Activated T-cell treated with anti-CD3 and anti-CD28 coated beads, Interleukin-2, amount 50 U/mL, for 4 hours (primary cell): ENCODE data around the gene KPNB1. TPM values are rescaled to one million over a fixed set of nuclear protein-coding genes. Genes with fewer than 3 reads are reported as not detected.
A peak's percentile ranks its signal among the peaks of the same experiment; 100 is the strongest.

Experiments used
- ATAC-seq, 2 donors: fragments of 200-7000 bp; cut with Tn5 transposase; one replicate each; pipeline ENCODE4 v1.10.0; 2021
- DNase-seq: peaks from one replicate; pipeline ENCODE4 v3.0.0-alpha.2; 2020
- H3K27me3 Mint-ChIP-seq: one replicate; pipeline ENCODE4 v1.8.0; 2021; ENCODE audit warnings: low read depth, mixed read lengths
- H3K36me3 Mint-ChIP-seq: one replicate; pipeline ENCODE4 v1.8.0; 2022; ENCODE audit warnings: mixed read lengths; ENCODE audit not compliant: insufficient read depth
- H3K4me1 Mint-ChIP-seq: one replicate; pipeline ENCODE4 v1.8.0; 2021; ENCODE audit warnings: low read depth, mixed read lengths
- H3K4me3 Mint-ChIP-seq: one replicate; pipeline ENCODE4 v1.8.0; 2021; ENCODE audit warnings: mild to moderate bottlenecking, moderate library complexity, mixed read lengths
- H3K9me3 Mint-ChIP-seq: one replicate; pipeline ENCODE4 v1.8.0; 2021; ENCODE audit warnings: mixed read lengths
- total RNA-seq, 3 donors: library from RNA; stranded (reverse); gene quantifications; one replicate each; pipeline ENCODE4 v1.2.1, GENCODE V29; 2021

Gene KPNB1
- total RNA-seq, 3 donors from 2014 or later, result 916 to 992 (median 944) TPM

DNA sequence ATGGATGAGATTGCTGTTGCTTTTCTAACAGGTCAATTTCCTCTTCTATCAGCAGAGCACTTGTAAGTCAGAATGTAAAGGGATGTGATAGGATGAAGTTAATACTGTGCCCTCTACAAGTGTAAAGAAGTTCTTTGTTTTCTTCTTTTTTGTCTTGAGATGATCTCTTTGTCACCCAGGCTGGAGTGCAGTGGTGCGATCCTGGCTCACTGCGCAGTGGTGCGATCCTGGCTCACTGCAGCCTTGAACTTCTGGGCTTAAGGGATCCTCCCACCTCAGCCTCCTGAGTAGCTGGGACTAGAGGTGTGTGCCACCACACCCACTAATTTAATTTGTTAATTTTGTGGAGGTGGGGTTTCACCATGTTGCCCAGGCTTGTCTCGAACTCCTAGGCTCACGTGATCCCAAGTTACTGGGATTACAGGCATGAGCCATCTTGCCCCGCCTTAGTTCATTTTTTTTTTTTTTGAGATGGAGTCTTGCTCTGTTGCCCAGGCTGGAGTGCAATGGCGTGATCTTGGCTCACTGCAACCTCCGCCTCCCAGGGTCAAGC lies 21.6 kb upstream of the KPNB1 start:
- ATAC-seq, result no peak
- H3K27me3 Mint-ChIP-seq, result no peaks in the 10 kb centered on the region
- peaks cover 17% of the 10 kb centered on the region for H3K36me3 Mint-ChIP-seq
- no peak overlapping the region for H3K4me3 Mint-ChIP-seq
- H3K4me1 Mint-ChIP-seq, result no peaks in the 10 kb centered on the region
- H3K9me3 Mint-ChIP-seq, result no peaks in the 10 kb centered on the region
- DNase-seq, result no peak

DNA sequence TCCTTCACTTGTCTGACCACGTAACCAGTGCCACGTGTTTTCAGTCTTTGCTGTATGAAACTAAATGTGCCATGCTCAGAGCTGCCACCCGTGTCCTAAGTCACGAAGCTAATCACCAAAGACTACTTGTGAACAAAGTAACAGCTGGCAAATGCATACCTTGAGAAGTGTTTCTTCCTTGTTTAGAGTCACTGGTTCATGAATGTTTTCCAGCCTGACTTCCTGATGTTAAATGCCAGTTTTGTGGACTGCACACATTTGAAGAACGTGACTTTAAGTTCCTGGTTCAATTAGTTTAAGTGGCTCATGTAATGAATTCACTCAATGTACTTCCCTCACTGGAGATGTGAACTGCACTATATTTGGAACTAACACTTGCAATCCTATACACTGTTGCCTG lies 19.9 kb upstream of the KPNB1 start:
- no peaks in the 10 kb centered on the region for H3K4me1 Mint-ChIP-seq
- no peak for ATAC-seq
- H3K9me3 Mint-ChIP-seq, result no peaks in the 10 kb centered on the region
- no peak for DNase-seq
- no peaks in the 10 kb centered on the region for H3K27me3 Mint-ChIP-seq
- no peak overlapping the region for H3K4me3 Mint-ChIP-seq
- peaks cover 11% of the 10 kb centered on the region for H3K36me3 Mint-ChIP-seq

DNA sequence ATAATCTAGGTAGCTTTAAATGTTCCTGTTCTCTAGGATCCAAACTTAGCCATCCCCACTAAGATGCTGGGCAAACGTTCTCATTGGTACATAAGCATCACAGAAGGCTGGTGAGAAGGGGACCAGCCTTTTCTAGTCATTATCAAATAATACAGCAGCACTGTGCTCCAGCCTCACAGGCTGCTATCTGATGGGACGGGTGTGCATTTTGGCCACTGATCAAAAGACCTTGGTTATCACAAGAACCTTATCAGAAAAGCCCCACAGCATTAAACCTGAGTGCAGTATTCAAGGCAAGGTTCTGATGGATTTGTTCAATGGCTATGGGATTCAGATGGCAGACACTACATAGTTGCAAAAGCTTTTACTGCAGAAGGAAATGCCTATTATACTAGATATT lies 19.1 kb upstream of the KPNB1 start:
- ATAC-seq, result no peak
- Mint-ChIP-seq H3K9me3 (no peaks in the 10 kb centered on the region), H3K4me1 (no peaks in the 10 kb centered on the region), H3K27me3 (no peaks in the 10 kb centered on the region), H3K36me3 (peaks cover 8% of the 10 kb centered on the region), H3K4me3 (no peak overlapping the region)
- no peak for DNase-seq

DNA sequence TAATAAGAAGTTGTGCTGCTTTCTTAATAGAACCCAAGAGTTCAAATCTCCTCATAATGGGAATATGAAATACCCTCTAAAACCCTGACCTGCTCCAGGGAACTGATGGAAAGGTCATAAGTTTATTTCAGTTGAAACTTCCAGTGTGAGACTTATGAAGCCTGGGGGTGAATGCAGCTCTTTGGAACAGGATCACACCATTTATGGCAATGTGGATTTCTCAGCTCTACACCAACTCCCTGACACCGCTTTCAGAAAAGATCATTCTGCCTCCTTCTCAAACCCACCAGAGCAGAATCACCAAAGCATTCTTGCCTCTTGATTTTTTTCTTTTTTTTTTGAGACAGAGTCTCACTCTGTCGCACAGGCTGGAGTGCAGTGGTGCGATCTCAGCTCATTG lies 16.7 kb upstream of the KPNB1 start:
- Mint-ChIP-seq H3K36me3 (peaks cover 8% of the 10 kb centered on the region), H3K4me3 (no peak overlapping the region)

DNA sequence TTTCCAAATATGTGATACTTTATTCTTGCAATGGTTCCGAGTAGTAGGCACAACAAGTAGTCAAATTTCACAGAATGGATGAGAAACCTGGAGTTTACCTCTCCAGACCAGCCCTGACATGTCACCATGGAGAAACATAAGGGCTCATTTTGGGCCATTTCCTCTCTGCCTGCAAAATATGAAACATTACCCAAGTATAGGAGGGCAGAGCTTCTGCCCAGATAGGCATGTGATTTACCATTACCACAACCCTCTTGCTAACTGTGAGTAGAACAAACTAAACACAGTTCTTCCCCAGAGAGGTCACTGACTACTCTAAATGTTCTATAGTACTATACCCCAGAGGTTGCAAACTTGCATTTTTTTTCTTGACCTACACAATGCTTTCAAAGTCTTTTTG lies 15.7 kb upstream of the KPNB1 start:
- no peak for ATAC-seq
- DNase-seq, result no peak
- Mint-ChIP-seq H3K9me3 (no peaks in the 10 kb centered on the region), H3K36me3 (peaks cover 8% of the 10 kb centered on the region), H3K27me3 (no peaks in the 10 kb centered on the region), H3K4me1 (peaks cover 6% of the 10 kb centered on the region), H3K4me3 (no peak overlapping the region)

More for the DNA sequence above, 16.7 kb upstream of the KPNB1 start:
- ATAC-seq (no peak), DNase-seq (no peak)
- peaks cover 6% of the 10 kb centered on the region for H3K4me1 Mint-ChIP-seq
- H3K27me3 Mint-ChIP-seq, result no peaks in the 10 kb centered on the region
- no peaks in the 10 kb centered on the region for H3K9me3 Mint-ChIP-seq

DNA sequence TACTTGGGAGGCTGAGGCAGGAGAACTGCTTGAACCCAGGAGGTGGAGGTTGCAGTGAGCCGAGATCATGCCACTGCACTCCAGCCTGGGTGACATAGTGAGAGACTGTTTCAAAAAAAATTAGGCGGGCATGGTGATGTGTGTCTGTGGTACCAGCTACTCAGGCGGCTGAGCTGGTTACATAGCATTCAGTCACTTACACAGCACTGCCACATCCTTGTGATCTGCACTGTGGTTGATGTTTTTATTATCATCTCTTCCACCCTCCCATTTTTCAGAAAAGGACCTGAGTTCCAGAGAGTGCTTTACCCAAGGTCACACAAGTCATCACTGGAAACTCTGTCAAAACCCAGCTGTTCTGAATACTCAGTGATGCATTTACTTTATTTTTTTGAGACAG lies 14.8 kb upstream of the KPNB1 start:
- Mint-ChIP-seq H3K27me3 (no peaks in the 10 kb centered on the region), H3K36me3 (peaks cover 8% of the 10 kb centered on the region), H3K9me3 (no peaks in the 10 kb centered on the region), H3K4me1 (peaks cover 6% of the 10 kb centered on the region), H3K4me3 (no peak overlapping the region)
- no peak for DNase-seq
- ATAC-seq, result no peak

DNA sequence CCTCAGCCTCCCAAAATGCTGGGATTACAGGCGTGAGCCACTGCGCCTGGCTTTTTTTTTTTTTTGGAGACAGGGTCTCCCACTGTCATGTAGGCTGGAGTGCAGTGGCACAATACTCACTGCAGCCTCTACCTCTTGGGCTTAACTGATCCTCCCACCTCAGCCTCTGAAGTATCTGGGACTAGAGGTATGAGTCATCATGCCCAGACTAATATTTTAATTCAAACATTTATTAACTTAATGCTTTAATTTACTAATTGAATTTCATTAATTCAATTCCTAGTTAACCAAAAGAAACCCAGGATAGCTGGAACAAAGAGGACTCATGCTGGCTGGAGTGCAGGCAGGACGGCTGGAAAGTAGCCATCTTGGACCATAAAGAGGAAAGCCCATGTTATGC lies 14.0 kb upstream of the KPNB1 start:
- H3K27me3 Mint-ChIP-seq, result no peaks in the 10 kb centered on the region

DNA sequence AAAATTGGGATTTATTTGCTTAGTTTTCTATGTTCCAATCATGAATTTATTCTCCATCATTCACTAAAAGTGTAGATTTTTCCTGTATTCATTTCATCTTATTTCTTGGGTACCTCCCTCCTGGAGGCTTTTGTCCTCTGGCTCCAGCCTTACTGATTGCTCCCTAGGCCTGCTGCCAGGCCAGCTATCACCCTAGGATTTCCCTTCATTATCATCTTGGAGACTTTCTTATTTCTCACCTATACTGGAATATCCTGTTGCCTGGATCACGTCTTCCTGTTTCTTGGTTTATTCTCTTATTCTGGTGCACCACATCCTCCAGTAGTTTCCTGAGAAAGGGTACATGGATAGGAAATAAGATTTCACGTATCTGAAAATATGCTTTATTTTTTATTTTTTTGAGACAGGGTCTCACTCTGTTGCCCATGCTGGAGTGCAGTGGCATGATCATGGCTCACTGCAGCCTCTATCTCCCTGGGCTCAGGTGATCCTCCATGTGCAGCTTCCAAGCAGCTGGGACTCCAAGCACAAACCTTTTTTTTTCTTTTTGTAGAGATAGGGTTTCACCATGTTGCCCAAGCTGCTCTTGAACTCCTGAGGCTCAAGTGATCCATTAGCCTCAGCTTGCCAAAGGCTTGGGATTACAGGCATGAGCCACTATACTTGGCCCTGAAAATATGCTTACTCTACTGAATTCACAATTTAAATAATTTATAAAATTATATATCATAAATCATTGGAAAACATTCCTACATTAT lies 13.3 kb upstream of the KPNB1 start:
- ATAC-seq, result no peak
- Mint-ChIP-seq H3K27me3 (no peaks in the 10 kb centered on the region), H3K36me3 (peaks cover 4% of the 10 kb centered on the region), H3K9me3 (no peaks in the 10 kb centered on the region), H3K4me3 (no peak overlapping the region), H3K4me1 (peaks cover 6% of the 10 kb centered on the region)
- DNase-seq, result no peak

More for the DNA sequence above, 14.0 kb upstream of the KPNB1 start:
- DNase-seq, result no peak
- H3K36me3 Mint-ChIP-seq, result peaks cover 6% of the 10 kb centered on the region
- H3K4me1 Mint-ChIP-seq, result peaks cover 6% of the 10 kb centered on the region
- no peak for ATAC-seq
- no peak overlapping the region for H3K4me3 Mint-ChIP-seq
- no peaks in the 10 kb centered on the region for H3K9me3 Mint-ChIP-seq

DNA sequence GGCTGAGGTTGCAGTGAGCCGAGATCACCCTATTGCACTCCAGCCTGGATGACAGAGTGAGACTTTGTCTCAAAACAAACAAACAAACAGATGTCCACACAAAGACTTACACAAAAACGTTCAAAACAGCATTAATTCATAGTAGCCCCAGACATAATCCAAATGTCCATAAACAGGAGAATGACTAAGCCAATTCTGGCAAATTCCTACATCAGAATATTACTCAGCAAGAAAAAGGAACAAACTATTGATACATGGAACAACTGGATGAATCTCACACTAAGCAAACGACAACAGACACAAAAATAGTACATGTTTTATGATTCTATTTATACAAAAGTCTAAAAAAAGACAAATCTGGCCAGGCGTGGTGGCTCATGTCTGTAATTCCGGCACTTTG lies 10.8 kb upstream of the KPNB1 start:
- peaks cover 6% of the 10 kb centered on the region for H3K4me1 Mint-ChIP-seq
- no peaks in the 10 kb centered on the region for H3K9me3 Mint-ChIP-seq
- no peak for ATAC-seq
- no peak overlapping the region for H3K4me3 Mint-ChIP-seq
- H3K36me3 Mint-ChIP-seq, result peaks cover 2% of the 10 kb centered on the region
- H3K27me3 Mint-ChIP-seq, result no peaks in the 10 kb centered on the region
- DNase-seq, result no peak

DNA sequence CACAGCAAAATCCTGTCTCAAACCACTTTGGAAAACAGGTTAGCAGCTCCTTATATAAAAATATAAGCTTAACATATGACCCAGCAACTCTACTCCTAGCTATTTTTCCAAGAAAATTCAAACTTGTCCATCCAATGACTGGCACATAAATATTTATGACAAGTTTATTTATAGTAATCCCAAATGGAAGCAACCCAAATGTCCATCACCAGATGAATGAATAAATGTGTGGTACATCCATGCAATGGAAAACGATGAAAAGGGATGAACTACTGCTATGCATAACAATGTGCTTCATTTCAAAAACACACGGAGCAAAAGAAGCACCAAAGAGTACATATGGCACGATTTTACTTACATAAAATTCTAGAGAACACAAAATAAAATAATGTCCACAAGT lies 9.6 kb upstream of the KPNB1 start:
- Mint-ChIP-seq H3K4me3 (no peak overlapping the region), H3K36me3 (peaks cover 1% of the 10 kb centered on the region), H3K9me3 (no peaks in the 10 kb centered on the region), H3K27me3 (no peaks in the 10 kb centered on the region), H3K4me1 (peaks cover 8% of the 10 kb centered on the region)
- no peak for DNase-seq
- ATAC-seq, result no peak

DNA sequence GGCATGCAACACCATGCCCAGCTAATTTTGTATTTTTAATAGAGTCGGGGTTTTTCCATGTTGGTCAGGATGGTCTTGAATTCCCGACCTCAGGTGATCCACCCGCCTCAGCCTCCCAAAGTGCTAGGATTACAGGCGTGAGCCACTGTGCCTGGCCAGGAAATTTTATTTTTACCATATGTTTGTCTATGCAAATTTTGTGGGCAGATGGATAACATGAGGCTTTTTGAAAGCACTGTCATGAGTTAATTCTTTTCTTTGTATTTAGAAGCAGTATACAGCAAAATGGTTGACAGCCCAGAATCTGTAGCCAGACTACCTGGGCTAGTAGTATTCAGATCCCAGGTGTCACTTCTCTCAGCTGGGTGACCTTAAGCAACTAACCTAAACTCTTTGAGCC lies 8.5 kb upstream of the KPNB1 start:
- Mint-ChIP-seq H3K27me3 (no peaks in the 10 kb centered on the region), H3K9me3 (no peaks in the 10 kb centered on the region), H3K4me3 (no peak overlapping the region), H3K4me1 (peaks cover 8% of the 10 kb centered on the region), H3K36me3 (peaks cover 1% of the 10 kb centered on the region)
- ATAC-seq (no peak), DNase-seq (no peak)

DNA sequence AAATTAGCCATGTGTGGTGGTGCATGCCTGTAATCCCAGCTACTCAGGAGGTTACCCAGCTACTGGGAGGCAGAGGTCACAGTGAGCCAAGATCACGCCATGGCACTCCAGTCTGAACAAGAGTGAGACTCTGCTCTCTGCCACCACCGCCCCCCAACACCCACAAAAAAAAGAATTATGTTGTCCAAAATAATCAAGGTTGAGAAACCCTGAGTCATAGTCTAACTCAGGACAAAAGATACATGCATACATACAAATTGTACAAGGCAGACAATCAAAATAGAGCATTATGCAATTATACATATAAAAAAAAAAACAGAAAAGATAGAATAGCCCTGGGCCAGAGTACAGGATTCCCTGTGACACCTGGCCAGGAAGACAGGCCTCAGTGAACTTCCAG lies 6.6 kb upstream of the KPNB1 start:
- no peak for DNase-seq

DNA sequence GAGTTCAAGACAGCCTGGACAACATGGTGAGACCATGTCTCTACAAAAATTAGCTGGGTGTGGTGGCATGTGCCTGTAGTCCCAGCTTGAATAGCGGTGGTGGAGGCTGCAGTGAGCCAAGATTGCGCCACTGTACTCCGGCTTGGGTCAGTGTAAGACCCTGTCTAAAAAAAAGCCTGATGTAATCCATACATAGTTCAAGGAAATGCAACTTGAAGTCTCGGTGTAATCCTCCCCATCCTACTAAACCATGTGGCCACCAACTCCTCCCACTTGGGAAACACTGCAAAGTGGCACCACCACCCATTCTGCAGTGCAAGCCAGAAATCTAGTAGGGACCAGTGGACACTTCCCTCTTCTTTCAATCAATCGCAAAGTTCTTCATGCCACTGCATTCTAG lies 5.4 kb upstream of the KPNB1 start:
- no peak for DNase-seq
- H3K4me3 Mint-ChIP-seq, result no peak overlapping the region
- H3K9me3 Mint-ChIP-seq, result no peaks in the 10 kb centered on the region
- H3K36me3 Mint-ChIP-seq, result peaks cover 1% of the 10 kb centered on the region
- peaks cover 18% of the 10 kb centered on the region for H3K4me1 Mint-ChIP-seq
- ATAC-seq, result no peak
- H3K27me3 Mint-ChIP-seq, result no peaks in the 10 kb centered on the region

More for the DNA sequence above, 6.6 kb upstream of the KPNB1 start:
- no peak overlapping the region for H3K4me3 Mint-ChIP-seq
- H3K36me3 Mint-ChIP-seq, result peaks cover 1% of the 10 kb centered on the region
- no peak for ATAC-seq
- H3K9me3 Mint-ChIP-seq, result no peaks in the 10 kb centered on the region
- no peaks in the 10 kb centered on the region for H3K27me3 Mint-ChIP-seq
- peaks cover 10% of the 10 kb centered on the region for H3K4me1 Mint-ChIP-seq

DNA sequence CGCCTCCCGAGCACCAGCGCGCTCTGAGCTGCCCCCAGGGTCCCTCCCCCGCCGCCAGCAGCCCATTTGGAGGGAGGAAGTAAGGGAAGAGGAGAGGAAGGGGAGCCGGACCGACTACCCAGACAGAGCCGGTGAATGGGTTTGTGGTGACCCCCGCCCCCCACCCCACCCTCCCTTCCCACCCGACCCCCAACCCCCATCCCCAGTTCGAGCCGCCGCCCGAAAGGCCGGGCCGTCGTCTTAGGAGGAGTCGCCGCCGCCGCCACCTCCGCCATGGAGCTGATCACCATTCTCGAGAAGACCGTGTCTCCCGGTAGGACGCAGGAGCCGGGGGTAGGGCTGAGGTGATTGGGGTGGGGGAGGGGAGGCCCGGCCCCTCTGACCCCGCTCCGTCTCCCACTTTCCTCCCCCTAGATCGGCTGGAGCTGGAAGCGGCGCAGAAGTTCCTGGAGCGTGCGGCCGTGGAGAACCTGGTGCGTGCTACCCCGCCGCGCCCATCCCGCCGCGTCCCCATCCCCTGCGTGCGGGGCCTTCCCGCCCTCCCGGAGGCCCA lies 329 bp downstream of the KPNB1 start:
- ATAC-seq, result peak; percentile 7 to 14

More for the DNA sequence above, 329 bp downstream of the KPNB1 start:
- H3K9me3 Mint-ChIP-seq, result no peaks in the 10 kb centered on the region
- DNase-seq, result peak; percentile 44
- no peaks in the 10 kb centered on the region for H3K27me3 Mint-ChIP-seq
- H3K36me3 Mint-ChIP-seq, result peaks cover 36% of the 10 kb centered on the region
- peaks cover 54% of the 10 kb centered on the region for H3K4me1 Mint-ChIP-seq
- peak overlapping the region; percentile 92 for H3K4me3 Mint-ChIP-seq
